Hepatocyte (in vitro differentiated cells): ENCODE data around the gene UGGT1. TPM values are rescaled to one million over a fixed set of nuclear protein-coding genes. Genes with fewer than 3 reads are reported as not detected.

Source experiments
- DNase-seq: peaks from one replicate; pipeline ENCODE4 v3.0.0-alpha.2; 2016; ENCODE audit warnings: low spot score
- H2AFZ ChIP-seq: fragments of 200-600 bp; sonication (generic); 2 replicates; pipeline ENCODE4 v1.6.0; 2016; ENCODE audit warnings: antibody characterized with exemption, mild to moderate bottlenecking
- H3K27ac ChIP-seq: fragments of 200-600 bp; sonication (generic); 2 replicates; pipeline ENCODE4 v1.5.1; 2016; ENCODE audit warnings: mild to moderate bottlenecking
- H3K27me3 ChIP-seq: fragments of 200-600 bp; sonication (generic); 2 replicates; pipeline ENCODE4 v1.6.1; 2016
- H3K36me3 ChIP-seq: fragments of 200-600 bp; sonication (generic); replicated peaks from 2 replicates; pipeline ENCODE4 v1.5.1; 2016; ENCODE audit warnings: low read depth; ENCODE audit not compliant: insufficient read depth
- H3K4me1 ChIP-seq: fragments of 200-600 bp; sonication (generic); 2 replicates; pipeline ENCODE4 v1.5.1; 2016; ENCODE audit warnings: mild to moderate bottlenecking, moderate library complexity; ENCODE audit not compliant: insufficient read depth
- H3K4me2 ChIP-seq: fragments of 200-600 bp; sonication (generic); 2 replicates; pipeline ENCODE4 v1.6.0; 2016
- H3K4me3 ChIP-seq: fragments of 200-600 bp; sonication (generic); 2 replicates; pipeline ENCODE4 v1.5.1; 2016; ENCODE audit warnings: mild to moderate bottlenecking
- H3K79me2 ChIP-seq: fragments of 200-600 bp; sonication (generic); 2 replicates; pipeline ENCODE4 v1.6.0; 2017; ENCODE audit warnings: mild to moderate bottlenecking
- H3K9me2 ChIP-seq: fragments of 200-600 bp; sonication (generic); replicated peaks from 2 replicates; pipeline ENCODE4 v1.6.0; 2017; ENCODE audit warnings: mild to moderate bottlenecking; ENCODE audit not compliant: insufficient read depth
- H3K9me3 ChIP-seq: fragments of 200-600 bp; sonication (generic); 2 replicates; pipeline ENCODE4 v1.5.1; 2016; ENCODE audit warnings: low read depth, mild to moderate bottlenecking
- H4K20me1 ChIP-seq: fragments of 200-600 bp; sonication (generic); 2 replicates; pipeline ENCODE4 v1.6.0; 2016; ENCODE audit warnings: mild to moderate bottlenecking; ENCODE audit not compliant: insufficient read depth, poor library complexity, severe bottlenecking
- EZH2 ChIP-seq: fragments of 200-600 bp; sonication (generic); IDR thresholded peaks from 2 replicates; pipeline ENCODE4 v1.6.1; 2016; ENCODE audit warnings: antibody characterized with exemption, mild to moderate bottlenecking, borderline replicate concordance
- EZH2phosphoT487 ChIP-seq: fragments of 200-600 bp; sonication (generic); IDR thresholded peaks from one replicate; pipeline ENCODE4 v1.6.1; 2018; ENCODE audit warnings: antibody characterized with exemption, mild to moderate bottlenecking, low read depth, moderate library complexity; ENCODE audit not compliant: unreplicated experiment, severe bottlenecking
- WGBS: methylation state at CpG from one replicate; pipeline ENCODE4 v1.1.6; 2016; ENCODE audit warnings: low lambda C conversion rate; ENCODE audit errors: missing lambda C conversion rate; 5-methylcytosine and 5-hydroxymethylcytosine counted together
- polyA plus RNA-seq: library from polyadenylated mRNA; unstranded; fragments of >200 nt; fragmentation: Nextera tagmentation; extraction: Ambion mirVana; gene quantifications from 2 replicates; pipeline ENCODE4 v1.2.1, GENCODE V29; 2016
- total RNA-seq: library from RNA; depleted of rRNA; stranded (reverse); fragments of >200 nt; gene quantifications from 2 replicates; pipeline ENCODE4 v1.2.3, GENCODE V29; 2014
- TF ChIP-seq, protein P1 (sequence below): fragments of 200-600 bp; sonication (generic); IDR thresholded peaks from 2 replicates; pipeline ENCODE4 v1.5.1; 2016; ENCODE audit warnings: antibody characterized with exemption, mild to moderate bottlenecking; ENCODE audit not compliant: poor library complexity

UGGT1 gene
- total and polyA plus RNA-seq, 2 experiments from 2014 or later = 6.8 to 49.7 TPM

GRCh38 chr2:128235581-128235980, 144.6 kb downstream of the UGGT1 start:
- no peak overlapping the region for H3K4me2 ChIP-seq
- H3K27ac ChIP-seq = no peak overlapping the region
- H3K9me3 ChIP-seq = no peaks in the 10 kb centered on the region
- H3K4me3 ChIP-seq = no peak overlapping the region
- TF ChIP-seq, protein P1, sequence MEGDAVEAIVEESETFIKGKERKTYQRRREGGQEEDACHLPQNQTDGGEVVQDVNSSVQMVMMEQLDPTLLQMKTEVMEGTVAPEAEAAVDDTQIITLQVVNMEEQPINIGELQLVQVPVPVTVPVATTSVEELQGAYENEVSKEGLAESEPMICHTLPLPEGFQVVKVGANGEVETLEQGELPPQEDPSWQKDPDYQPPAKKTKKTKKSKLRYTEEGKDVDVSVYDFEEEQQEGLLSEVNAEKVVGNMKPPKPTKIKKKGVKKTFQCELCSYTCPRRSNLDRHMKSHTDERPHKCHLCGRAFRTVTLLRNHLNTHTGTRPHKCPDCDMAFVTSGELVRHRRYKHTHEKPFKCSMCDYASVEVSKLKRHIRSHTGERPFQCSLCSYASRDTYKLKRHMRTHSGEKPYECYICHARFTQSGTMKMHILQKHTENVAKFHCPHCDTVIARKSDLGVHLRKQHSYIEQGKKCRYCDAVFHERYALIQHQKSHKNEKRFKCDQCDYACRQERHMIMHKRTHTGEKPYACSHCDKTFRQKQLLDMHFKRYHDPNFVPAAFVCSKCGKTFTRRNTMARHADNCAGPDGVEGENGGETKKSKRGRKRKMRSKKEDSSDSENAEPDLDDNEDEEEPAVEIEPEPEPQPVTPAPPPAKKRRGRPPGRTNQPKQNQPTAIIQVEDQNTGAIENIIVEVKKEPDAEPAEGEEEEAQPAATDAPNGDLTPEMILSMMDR = no peak
- TF ChIP-seq EZH2 (no peak), EZH2phosphoT487 (no peak)
- no peak overlapping the region for H2AFZ ChIP-seq
- H4K20me1 ChIP-seq = no peaks in the 10 kb centered on the region
- H3K9me2 ChIP-seq = no peaks in the 10 kb centered on the region
- no peaks in the 10 kb centered on the region for H3K79me2 ChIP-seq
- no peak for DNase-seq
- no peaks in the 10 kb centered on the region for H3K4me1 ChIP-seq
- WGBS = 86% methylated on average over 8 of the region's 8 CpGs
- no peaks in the 10 kb centered on the region for H3K36me3 ChIP-seq
- H3K27me3 ChIP-seq = no peaks in the 10 kb centered on the region

DNA sequence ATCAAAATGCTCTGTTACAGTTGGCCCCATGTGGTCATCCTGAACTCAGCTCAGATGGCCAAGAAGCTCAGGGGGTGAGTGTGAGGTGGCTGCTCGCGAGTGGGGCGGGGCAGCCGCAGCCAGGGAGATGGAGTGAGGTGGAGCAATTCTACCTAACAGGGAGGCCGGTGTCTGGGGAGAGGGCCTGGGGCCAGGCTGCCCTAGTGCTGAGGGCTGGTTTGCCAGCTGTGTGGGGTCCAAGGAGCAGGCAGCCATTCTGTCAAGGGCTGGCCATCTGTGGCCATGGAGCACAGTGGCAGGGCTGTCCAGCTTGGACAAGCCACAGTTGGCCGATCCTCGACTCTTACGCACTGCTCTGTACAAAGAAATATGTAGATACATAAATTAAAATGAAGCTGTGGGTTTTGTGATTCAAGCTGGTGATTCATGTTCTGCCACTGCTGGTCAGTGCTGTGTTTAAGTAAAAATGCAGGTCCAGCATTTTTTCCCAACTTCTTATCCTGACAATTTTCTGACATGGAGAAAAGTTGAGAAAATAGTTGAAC, 145.6 kb downstream of the UGGT1 start:
- Histone ChIP-seq H4K20me1 (no peaks in the 10 kb centered on the region), H3K79me2 (no peaks in the 10 kb centered on the region), H3K27me3 (no peaks in the 10 kb centered on the region), H3K36me3 (no peaks in the 10 kb centered on the region), H3K4me1 (no peaks in the 10 kb centered on the region), H3K27ac (no peak overlapping the region), H3K4me3 (no peak overlapping the region), H3K9me2 (no peaks in the 10 kb centered on the region), H3K9me3 (no peaks in the 10 kb centered on the region), H2AFZ (no peak overlapping the region), H3K4me2 (no peak overlapping the region)
- WGBS = 88% methylated on average over 8 of the region's 8 CpGs
- DNase-seq = no peak
- no peak for TF ChIP-seq EZH2phosphoT487
- no peak for TF ChIP-seq EZH2
- TF ChIP-seq, protein P1 = no peak

GRCh38 chr2:128237081-128237534, 146.1 kb downstream of the UGGT1 start:
- Histone ChIP-seq H3K4me1 (no peaks in the 10 kb centered on the region), H3K4me2 (no peak overlapping the region), H3K27me3 (no peaks in the 10 kb centered on the region), H4K20me1 (no peaks in the 10 kb centered on the region), H3K9me3 (no peaks in the 10 kb centered on the region), H3K79me2 (no peaks in the 10 kb centered on the region), H3K27ac (no peak overlapping the region), H3K9me2 (no peaks in the 10 kb centered on the region), H2AFZ (no peak overlapping the region), H3K4me3 (no peak overlapping the region), H3K36me3 (no peaks in the 10 kb centered on the region)
- 68% methylated on average over 2 of the region's 2 CpGs for WGBS
- TF ChIP-seq, protein P1 = no peak
- TF ChIP-seq EZH2 = no peak
- TF ChIP-seq EZH2phosphoT487 = no peak
- DNase-seq = no peak
